Measurements from ENCODE around the gene VPS37C.

DNA sequence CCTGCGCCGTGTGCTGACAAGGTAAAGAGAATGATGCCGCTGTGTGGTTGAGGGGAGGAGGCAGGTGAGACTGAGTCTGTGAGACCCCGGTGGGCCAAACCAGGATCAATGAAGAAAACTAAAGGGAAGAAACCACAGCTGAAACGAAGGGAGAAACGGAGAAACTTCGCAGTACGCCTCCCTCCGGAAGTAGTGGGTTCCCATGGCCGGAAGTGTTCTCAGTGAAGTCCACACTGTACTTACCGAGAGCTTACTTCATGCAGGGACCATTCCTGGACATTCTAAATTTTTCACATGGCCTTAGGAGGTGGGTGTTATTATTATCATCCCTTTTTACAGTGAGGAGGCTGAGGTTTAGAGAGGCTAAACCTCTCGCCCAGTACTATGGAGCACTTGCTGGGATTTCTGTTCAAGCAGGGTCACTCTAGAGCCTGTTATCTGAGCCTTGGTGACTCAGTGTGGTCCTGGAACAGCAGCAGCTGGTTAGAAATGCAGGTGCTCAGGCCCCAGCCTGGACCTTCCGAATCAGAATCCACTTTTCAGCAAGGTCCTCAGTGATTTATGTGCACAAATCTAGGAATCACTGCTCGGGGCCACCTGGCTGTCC lies 41.0 kb downstream of the VPS37C start:
- TF ChIP-seq, protein P1, sequence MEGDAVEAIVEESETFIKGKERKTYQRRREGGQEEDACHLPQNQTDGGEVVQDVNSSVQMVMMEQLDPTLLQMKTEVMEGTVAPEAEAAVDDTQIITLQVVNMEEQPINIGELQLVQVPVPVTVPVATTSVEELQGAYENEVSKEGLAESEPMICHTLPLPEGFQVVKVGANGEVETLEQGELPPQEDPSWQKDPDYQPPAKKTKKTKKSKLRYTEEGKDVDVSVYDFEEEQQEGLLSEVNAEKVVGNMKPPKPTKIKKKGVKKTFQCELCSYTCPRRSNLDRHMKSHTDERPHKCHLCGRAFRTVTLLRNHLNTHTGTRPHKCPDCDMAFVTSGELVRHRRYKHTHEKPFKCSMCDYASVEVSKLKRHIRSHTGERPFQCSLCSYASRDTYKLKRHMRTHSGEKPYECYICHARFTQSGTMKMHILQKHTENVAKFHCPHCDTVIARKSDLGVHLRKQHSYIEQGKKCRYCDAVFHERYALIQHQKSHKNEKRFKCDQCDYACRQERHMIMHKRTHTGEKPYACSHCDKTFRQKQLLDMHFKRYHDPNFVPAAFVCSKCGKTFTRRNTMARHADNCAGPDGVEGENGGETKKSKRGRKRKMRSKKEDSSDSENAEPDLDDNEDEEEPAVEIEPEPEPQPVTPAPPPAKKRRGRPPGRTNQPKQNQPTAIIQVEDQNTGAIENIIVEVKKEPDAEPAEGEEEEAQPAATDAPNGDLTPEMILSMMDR (IDR thresholded peaks at IDR 0.05): no peak
- no peak for TF ChIP-seq POLR2A (IDR thresholded peaks at IDR 0.05)
